HuH-7.5 (cell line): ENCODE measurements around the gene TOGARAM1.

ENCODE experiments used
- DNase-seq: peaks from one replicate; pipeline ENCODE4 v3.0.0; 2011; ENCODE audit warnings: low spot score

Gene TOGARAM1

DNA sequence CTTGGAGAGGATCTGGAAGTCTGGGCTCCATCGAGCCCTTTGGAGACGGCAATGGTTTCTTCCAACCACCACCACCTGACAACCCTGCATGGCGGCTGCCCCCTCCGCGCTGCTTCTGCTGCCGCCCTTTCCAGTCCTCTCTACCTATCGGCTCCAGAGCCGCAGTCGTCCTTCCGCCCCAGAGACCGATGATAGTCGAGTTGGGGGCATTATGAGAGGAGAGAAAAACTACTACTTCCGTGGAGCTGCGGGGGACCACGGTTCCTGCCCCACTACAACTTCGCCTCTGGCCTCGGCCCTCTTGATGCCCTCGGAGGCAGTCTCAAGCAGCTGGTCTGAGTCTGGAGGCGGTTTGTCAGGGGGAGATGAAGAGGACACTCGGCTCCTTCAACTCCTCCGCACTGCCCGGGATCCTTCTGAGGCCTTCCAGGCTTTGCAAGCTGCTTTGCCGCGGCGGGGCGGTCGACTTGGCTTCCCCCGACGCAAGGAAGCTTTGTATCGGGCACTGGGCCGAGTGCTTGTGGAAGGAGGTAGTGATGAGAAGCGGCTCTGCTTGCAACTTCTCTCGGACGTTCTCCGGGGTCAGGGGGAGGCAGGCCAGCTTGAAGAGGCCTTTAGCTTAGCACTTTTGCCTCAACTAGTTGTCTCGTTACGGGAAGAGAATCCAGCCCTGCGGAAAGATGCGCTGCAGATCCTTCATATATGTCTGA lies 499 bp downstream of the TOGARAM1 start:
- DNase-seq, result no peak

DNA sequence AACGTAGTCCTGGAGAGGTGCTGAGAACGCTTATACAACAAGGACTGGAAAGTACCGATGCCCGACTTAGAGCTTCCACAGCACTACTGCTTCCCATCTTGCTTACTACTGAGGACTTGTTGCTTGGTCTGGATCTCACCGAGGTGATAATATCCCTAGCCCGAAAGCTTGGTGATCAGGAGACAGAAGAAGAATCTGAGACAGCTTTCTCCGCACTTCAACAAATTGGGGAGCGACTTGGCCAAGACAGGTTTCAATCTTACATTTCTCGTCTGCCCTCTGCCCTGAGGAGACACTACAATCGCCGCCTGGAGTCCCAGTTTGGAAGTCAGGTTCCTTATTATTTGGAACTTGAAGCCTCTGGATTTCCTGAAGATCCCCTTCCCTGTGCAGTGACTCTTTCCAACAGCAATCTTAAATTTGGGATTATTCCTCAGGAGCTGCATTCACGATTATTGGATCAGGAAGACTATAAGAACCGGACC lies 1.1 kb downstream of the TOGARAM1 start:
- DNase-seq, result no peak

DNA sequence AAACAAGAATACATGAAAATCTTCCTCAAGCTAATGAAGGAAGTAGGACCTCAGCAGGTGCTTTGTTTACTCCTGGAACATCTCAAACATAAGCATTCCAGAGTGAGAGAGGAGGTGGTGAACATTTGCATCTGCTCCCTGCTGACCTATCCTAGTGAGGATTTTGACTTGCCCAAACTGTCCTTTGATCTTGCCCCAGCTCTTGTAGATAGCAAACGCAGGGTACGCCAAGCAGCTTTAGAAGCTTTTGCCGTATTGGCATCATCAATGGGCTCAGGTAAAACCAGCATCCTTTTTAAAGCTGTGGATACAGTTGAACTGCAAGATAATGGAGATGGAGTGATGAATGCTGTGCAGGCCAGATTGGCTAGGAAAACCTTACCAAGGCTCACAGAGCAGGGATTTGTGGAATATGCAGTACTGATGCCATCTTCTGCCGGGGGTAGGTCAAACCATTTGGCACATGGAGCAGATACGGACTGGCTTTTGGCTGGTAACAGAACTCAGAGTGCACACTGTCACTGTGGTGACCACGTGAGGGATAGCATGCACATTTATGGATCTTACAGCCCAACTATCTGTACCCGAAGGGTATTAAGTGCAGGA lies 1.9 kb downstream of the TOGARAM1 start:
- no peak for DNase-seq

DNA sequence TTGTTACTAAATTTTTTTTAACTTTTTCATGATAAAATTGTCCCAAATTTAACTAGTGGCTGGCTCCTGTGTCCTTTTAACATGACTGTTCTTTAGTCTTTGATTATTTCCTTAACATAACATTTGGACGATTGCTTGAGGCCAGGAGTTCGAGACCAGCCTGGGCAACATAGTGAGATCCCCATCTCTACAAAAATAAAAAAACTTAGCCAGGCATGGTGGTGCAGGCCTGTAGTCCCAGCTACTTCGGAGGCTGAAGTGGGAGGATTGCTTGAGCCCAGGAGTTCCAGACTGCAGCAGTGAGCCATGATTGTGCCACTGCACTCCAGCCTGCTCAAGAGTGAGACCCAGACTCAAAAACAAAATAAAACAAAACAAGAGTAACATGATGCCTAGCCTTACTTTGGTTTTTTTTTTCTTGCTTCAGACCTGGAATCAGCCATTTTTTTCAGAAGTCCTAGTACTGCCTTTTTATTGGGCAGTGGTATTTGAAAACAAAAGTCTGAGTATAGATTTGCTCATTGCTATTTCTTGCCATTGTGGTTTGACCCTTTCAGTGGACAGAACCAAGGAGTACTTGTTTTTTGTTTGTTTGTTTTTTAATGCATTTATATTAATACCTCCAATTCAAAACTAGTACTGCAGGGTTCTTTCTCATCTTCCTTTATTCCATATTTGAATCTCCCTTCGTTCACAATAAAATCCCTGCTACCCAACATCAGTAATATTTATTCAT lies 4.8 kb downstream of the TOGARAM1 start:
- no peak for DNase-seq

DNA sequence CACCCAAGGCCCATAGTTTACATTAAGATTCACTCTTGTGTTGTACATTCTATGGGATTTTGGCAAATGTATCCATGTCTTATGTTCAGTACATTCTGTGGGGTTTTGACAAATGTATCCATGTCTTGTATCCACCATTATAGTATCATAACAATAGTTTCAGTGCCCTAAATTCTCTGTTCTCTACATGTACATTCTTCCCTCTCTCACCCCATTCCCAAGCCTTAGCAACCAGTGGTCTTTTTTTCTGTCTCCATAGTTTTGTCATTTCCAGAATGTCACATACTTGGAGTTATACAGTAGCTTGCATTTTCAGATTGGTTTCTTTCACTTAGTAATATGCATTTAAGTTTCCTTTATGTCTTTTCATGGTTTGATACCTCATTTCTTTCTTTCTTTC lies 6.7 kb downstream of the TOGARAM1 start:
- no peak for DNase-seq

DNA sequence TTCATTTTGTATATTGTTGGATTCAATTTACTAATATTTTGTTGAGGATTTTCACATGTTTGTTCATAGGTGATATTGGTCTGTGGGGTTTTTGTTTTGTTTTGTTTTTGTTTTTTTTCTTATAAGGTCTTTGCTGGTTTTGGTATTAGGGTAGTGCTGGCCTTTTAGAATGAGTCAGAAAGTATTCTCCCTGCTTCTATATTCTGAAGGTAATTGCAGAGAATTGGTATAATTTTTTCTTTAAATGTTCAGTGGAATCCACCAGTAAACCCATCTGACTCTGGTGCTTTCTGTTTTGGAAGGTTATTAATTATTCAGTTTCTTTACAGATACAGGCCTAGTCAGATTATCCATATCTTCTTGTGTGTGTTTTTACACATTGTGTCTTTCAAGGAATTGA lies 8.9 kb downstream of the TOGARAM1 start:
- DNase-seq, result no peak

DNA sequence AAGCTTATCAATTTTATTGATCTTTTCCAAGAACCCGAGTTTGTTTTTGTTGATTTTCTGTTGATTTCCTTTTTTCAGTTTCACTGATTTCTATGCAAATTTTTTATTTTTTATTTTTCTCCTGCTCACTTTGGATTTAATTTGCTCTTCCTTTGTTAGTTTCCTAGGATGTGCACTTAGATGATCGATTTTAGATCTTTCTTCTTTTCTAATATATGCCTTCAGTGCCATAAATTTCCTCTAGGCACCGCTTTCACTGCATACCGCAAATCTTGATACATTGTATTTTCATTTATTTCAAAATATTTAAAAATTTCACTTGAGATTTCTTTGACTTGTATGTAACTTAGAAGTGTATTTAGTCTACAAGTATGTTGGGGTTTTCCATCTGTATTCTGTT lies 9.5 kb downstream of the TOGARAM1 start:
- no peak for DNase-seq

DNA sequence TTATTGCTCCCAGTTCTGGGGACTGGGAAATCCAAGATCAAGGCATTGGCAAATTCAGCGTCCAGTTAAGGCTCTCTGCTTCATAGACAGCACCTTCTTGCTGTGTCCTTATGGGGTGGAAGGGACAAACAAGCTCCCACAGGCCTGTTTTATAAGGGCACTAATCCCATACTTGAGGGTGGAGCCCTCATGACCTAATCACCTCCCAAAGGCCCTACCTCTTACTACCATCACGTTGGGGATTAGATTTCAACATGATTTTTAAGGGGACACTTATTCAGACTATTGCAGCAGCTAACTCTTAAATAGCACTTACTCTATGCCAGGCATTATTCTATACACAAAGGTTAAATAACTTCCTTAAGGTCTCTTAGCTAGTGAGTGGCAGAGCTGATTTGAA lies 17.3 kb downstream of the TOGARAM1 start:
- no peak for DNase-seq

DNA sequence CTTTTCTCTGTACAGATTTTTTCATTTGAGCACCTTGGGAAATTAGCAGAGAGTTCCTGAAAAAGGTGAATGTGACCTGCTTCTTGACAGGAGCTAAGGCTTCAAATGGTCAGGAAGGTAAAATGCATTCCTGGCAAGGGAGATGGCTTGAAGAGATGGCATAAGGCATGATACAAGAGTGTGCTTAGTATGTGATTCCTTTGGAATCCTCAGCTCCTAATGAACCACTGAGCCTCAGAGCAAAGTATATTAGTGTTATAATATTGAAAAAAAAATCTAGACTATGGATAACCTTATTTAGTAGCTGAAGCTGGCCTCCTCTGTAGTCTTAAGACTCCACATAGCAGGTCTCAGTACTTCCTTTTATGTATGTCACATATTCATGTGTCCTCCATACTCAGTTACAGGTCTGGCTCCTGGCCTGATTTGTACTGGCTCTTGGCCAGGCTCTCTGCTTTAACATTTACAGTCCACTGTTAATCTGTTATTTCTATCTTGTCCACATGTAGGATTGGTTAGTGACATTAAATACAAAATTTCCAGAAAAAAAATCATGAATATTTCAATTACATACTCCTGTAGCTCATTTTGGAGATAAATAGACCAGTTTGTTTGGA lies 17.9 kb downstream of the TOGARAM1 start:
- no peak for DNase-seq

DNA sequence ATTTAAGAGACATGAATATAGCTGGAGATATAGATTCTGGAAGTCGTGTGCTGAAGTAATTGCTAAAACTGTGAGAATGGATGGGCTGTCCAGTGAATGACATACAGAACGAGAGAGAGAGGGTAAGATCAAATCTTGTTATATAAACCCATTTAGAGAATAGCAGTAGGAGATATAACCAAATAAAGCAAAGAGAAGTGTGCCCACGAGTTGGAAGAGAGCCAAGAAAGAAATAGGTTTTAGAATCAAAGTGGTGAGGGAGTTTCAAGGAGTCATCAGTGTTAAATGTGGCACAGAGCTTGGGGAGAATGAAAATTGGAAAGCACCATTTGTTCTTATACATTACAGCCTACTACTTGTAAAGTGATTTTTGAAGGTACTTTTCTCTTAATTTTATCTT lies 19.2 kb downstream of the TOGARAM1 start:
- DNase-seq, result no peak

DNA sequence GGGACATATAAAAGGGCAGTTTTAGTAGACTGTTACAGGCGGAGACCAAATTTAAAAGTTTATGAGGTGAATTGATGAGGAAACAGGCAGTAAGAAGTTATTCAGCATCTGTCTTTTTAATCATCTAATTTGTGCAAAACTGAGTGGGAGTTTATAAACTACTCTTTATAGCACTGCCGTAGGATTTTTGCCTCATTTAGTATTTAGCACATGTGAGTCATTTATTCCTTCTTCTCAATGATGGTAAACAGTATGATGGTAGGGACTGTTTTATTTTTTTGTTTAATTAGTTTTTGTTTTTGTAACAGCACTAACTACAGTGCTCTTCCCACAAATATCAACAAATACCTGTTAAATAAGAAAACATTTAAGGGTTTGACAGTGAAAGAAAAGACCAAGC lies 20.6 kb downstream of the TOGARAM1 start:
- DNase-seq, result no peak

DNA sequence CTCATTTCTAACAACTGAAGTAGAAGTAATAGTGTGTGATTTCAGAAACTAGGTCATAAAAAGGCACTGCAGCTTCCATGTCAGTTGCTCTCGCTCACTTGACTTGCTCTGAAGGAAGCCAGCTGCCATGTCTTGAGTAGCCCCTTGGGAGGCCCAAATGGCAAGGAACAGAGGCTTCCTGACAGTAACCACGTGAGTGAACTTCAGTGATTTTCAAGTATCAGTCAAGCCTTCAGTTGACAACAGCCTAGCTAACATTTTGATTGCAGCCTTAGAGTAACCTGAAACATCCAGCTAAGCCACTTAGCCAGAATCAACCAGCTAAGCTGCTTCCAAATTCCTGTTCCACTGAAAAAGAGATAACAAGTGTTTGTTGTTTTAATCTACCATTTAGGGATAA lies 26.7 kb downstream of the TOGARAM1 start:
- no peak for DNase-seq

DNA sequence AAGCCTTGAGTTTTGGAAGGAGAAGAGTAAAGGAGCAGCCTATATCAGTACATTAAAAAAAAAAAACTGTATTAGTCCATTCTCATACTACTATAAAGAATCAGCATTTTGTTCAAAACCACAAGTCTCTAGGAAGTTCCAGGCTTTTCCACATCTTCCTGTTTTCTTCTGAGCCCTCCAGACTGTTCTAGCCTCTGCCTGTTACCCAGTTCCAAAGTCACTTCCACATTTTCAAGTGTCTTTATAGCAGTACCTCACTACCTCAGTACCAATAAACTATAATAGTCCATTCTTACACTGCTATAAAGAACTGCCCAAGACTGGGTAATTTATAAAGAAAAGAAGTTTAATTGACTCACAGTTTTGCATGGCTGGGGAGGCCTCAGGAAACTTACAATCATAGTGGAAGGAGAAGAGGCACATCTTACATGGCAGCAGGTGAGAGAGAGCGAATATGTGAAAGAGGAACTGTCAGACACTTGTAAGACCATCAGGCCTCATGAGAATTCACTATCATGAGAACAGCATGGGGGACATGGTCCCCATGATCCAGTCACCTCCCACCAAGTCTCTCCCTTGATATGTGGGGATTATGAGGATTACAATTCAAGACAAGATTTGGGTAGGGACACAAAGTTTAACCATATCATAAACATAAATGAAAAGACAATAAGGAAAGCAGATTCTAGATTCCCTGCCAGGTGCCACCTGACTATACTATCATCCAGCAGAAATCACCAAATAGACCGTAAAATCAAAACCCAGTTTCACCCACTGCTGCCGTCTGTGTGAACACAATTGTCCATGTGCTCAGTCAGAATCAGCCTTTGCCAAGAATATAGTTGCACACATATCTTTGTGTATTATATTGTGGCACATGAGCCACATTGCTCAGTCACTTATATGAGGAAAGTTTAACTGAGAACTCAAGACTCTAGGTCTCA lies 27.8 kb downstream of the TOGARAM1 start:
- DNase-seq, result no peak

DNA sequence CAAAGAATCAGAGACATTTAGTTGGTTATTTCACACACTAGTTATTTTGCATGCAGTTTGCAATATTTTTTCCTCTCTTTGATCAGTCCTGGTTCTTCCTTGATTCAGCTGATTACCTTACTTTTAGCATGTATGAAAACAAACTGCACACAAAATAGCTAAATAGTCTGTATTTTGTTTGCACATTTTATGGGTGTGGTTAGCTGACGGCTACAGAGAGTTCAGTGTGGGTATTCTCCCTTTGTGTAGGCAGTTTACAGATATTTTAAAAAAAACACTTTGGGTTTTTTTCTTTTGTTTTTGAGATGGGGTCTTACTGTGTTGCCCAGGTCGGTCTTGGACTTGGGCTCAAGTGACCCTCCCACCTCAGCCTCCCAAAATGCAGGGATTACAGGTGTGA lies 28.5 kb downstream of the TOGARAM1 start:
- no peak for DNase-seq

DNA sequence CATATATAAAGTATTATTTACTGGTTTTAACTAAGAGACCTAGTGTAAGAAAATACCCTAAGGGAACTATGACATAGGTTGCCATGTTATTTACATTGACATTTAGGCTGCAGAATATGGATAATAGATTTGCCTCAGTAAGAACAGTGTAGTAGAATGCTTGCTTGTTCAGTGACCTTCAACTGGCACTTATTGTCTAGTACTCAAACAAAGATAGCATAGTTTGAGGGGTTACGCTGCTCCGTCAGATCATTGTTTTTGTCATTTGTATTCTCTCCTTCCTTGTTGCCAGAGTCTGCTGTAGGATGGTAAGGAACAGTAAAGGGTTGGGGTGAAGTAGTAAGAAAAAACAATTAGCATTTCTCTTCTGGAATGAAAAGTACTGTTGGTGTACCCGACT lies 33.2 kb downstream of the TOGARAM1 start:
- no peak for DNase-seq

DNA sequence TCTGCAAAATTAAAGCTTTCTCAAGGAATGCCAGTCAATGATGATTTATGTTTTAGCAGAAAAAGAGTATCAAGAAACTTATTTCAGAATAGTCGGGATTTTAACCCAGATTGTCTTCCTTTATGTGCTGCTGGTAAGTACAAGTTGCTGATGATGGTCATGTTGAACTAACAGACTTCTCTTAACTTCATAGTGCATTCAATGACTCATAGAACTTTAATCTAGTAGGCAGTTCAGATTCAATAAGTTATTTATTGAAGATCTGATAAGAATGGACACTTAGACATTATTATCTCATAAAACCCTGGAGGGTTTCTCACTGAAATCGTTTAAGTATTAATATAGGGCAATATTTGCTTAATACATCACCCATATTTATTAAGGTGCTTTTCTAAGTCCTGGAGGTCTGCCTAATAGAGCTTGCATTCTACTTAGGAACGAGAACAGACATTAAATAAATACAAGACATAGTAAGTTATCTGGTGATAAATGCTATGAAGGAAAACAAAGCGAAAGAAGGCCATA lies 33.8 kb downstream of the TOGARAM1 start:
- DNase-seq, result no peak

DNA sequence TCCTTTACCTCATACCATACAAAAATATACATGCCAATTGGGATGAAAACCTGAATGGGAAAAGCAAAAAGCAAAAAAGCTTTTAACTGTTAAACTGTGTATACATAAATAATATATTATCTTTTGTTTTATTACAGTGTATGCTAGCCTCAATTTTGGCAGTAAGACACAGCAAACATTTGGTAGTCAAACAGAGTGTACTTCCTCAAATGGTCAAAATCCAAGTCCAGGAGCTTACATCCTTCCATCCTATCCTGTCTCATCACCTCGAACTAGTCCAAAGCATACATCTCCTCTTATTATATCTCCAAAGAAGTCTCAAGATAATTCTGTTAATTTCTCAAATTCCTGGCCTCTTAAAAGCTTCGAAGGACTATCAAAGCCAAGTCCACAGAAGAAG lies 41.9 kb downstream of the TOGARAM1 start:
- no peak for DNase-seq

DNA sequence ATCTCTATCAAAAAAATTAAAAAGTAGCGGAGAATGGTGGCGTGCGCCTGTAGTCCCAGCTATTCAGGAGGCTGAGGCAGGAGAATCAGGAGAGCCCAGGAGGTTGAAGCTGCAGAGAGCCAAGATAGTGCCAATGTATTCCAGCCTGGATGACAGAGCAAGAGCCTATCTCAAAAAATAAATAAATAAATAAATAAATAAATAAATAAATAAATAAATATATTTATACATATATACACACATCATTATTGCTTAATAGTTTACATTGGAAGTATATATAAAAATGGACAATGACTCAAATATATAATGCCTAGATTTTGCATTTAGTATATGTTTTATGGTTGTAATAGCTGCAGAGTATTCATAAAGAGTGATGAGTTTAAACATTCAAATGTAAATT lies 53.1 kb downstream of the TOGARAM1 start:
- no peak for DNase-seq

DNA sequence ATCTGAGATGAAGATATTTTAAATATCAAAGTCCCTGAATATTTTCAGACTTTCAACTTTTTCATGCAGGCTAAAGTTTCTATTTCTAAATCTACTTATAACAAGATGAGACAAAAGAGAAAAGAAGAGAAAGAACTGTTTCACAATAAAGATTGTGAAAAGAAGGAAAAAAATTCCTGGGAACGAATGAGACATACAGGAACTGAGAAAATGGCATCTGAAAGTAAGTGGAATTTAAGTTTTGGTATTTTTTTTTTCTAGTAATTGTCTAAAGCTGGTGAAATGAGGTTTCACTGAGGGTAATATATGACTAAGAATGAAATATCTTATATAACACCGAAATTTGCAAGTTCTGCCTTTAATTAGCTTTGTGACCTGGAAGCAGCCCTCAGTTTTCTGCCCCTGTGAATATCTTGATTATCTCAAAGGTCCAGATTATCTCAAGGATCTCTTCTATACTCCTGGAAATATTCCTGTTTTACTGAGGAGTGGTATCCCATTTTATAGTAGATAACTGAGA lies 66.2 kb downstream of the TOGARAM1 start:
- DNase-seq, result no peak

DNA sequence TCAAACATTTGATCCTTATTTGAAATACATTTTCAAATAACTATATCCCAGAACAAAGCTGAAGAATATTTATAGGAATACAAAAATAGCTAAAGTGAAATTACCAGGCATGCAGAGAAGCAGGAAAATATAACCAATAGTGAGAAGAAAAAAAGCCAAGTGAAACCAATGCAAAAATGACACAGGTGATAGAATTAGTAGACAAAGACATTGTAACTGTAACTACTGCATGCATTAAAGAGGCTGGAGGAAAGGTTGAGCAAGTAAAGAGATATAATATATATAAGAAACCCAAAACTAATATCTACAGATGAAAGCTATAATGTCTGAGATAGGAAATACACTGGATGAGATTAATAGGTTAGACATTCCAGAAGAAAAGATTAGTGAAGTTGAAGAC lies 72.7 kb downstream of the TOGARAM1 start:
- no peak for DNase-seq

DNA sequence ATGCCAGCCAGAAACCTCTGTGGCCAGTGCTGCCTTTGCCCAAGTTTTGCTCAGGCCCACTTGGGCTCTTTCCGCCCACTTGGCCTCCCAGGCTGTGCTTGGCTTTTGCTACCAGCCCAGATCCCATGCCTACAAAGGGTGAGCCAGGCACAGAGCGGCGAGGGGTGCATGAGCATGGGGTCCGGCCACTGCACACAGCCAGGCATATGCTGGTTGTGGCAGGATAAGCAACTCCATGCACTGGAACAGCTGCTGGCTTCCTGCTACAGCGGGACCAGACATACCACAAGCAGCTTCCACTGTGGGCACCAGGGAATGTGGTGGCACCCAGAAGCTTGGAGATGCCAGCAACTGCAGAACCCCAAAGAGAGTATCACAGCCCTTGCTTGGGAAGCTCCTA lies 76.3 kb downstream of the TOGARAM1 start:
- DNase-seq, result no peak
